Upper lobe of right lung (tissue), 1 donor: ENCODE results near the gene KCNS1. TPM values are rescaled to one million over a fixed set of nuclear protein-coding genes. Genes with fewer than 3 reads are reported as not detected.

Source experiments
- ATAC-seq: fragments of 200-7000 bp; cut with Tn5 transposase; one replicate; pipeline ENCODE4 v1.9.1; 2020; ENCODE audit warnings: mild to moderate bottlenecking, moderate library complexity
- DNase-seq: peaks from one replicate; pipeline ENCODE4 v3.0.0-alpha.2; 2020
- H3K27ac ChIP-seq: fragments of 200-600 bp; one replicate; pipeline ENCODE4 v1.8.0; 2022
- H3K27me3 ChIP-seq: fragments of 200-600 bp; one replicate; pipeline ENCODE4 v1.8.0; 2022; ENCODE audit warnings: mild to moderate bottlenecking
- H3K36me3 ChIP-seq: fragments of 200-600 bp; one replicate; pipeline ENCODE4 v1.8.0; 2022
- H3K4me1 ChIP-seq: fragments of 200-600 bp; one replicate; pipeline ENCODE4 v1.8.0; 2022
- H3K4me3 ChIP-seq: fragments of 200-600 bp; one replicate; pipeline ENCODE4 v1.8.0; 2022; ENCODE audit warnings: mild to moderate bottlenecking
- H3K9me3 ChIP-seq: fragments of 200-600 bp; one replicate; pipeline ENCODE4 v1.8.0; 2022
- CTCF ChIP-seq: fragments of 200-600 bp; IDR thresholded peaks from one replicate; pipeline ENCODE4 v1.8.0; 2022; ENCODE audit warnings: antibody characterized with exemption
- intact Hi-C: fragments of 100-400 bp; cut with DNase I; formaldehyde crosslinking; loops from one replicate; pipeline ENCODE4 v1.11.0; 2022
- total RNA-seq: library from RNA; stranded (reverse); fragmentation: NEBNext Ultra II Directional; extraction: Animal tissue kit (Norgen Biotek cat#: 25700); gene quantifications from one replicate; pipeline ENCODE4 v1.2.1, GENCODE V29; 2021
- donor health status: DM: no; HTN: yes; CAD: no; lungs with severe emphysema.

KCNS1 gene
- total RNA-seq, 1 donor from 2014 or later: 1.6 TPM

DNA sequence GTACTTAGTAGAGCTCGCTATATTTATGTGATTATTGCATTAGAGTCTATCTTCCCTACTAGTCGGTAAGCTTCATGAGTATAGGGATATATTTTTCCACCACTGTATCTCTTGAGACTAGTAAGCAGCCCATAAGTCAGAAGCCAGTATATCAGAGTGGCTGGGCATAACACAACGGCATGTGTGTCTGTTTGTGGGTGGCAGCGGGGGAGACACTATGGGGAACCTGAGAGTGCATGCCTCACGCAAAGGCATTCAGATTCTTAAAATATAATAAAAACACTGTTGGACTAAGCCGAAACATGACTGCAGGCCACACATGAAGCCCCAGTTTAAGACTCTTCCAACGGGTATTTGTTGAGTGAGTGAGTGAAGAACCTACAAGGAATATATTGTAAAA lies 8.0 kb downstream of the KCNS1 start:
- TF ChIP-seq CTCF: no peak
- intact Hi-C loops: loop anchor here (10.0 kb wide), 1 partner anchor 48 kb away; no protein-coding TSS in a partner anchor
- no peaks in the 10 kb centered on the region for H3K9me3 ChIP-seq
- ATAC-seq: no peak
- peaks cover 10% of the 10 kb centered on the region for H3K4me1 ChIP-seq
- DNase-seq: no peak
- H3K27me3 ChIP-seq: peaks cover 20% of the 10 kb centered on the region
- H3K36me3 ChIP-seq: no peaks in the 10 kb centered on the region
- H3K4me3 ChIP-seq: no peak overlapping the region
- H3K27ac ChIP-seq: no peak overlapping the region

DNA sequence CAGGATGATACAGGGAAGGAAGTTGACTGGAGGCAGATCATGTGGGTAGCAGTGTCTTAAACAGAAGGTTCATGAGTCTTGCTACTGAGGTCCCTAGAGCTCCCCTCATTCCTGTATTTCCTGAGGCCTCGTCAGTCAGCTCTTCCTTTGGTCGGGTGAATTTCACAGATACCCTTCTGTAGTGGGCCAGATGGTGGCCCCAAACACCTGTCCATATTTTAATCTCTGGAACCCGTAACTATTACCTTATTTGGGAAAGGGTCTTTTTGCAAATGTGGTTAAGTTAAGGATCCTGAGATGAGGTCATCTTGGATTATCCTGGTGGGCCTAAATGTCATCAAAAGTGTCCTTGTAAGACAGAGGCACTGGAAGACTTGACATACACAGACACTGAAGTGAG lies 9.6 kb downstream of the KCNS1 start:
- no peaks in the 10 kb centered on the region for H3K9me3 ChIP-seq
- peaks cover 5% of the 10 kb centered on the region for H3K27me3 ChIP-seq
- DNase-seq (no peak), ATAC-seq (no peak)
- no peak for TF ChIP-seq CTCF
- no peaks in the 10 kb centered on the region for H3K36me3 ChIP-seq
- intact Hi-C loops: loop anchor here (10.0 kb wide), 1 partner anchor 47 kb away; no protein-coding TSS in a partner anchor
- no peak overlapping the region for H3K27ac ChIP-seq
- peaks cover 9% of the 10 kb centered on the region for H3K4me1 ChIP-seq
- no peak overlapping the region for H3K4me3 ChIP-seq

GRCh38 chr20:45090481-45090880 lies 10.4 kb downstream of the KCNS1 start:
- DNase-seq (no peak), ATAC-seq (no peak)

GRCh38 chr20:45088247-45088646 lies 12.7 kb downstream of the KCNS1 start:
- Histone ChIP-seq H3K36me3 (no peaks in the 10 kb centered on the region), H3K27me3 (no peaks in the 10 kb centered on the region), H3K9me3 (no peaks in the 10 kb centered on the region), H3K27ac (no peak overlapping the region), H3K4me3 (no peak overlapping the region), H3K4me1 (peaks cover 6% of the 10 kb centered on the region)
- ATAC-seq (no peak), DNase-seq (no peak)
- TF ChIP-seq CTCF: no peak
- intact Hi-C loops: no loop called here

More at GRCh38 chr20:45090481-45090880, 10.4 kb downstream of the KCNS1 start:
- peaks cover 7% of the 10 kb centered on the region for H3K4me1 ChIP-seq
- H3K9me3 ChIP-seq: no peaks in the 10 kb centered on the region
- no peaks in the 10 kb centered on the region for H3K36me3 ChIP-seq
- no peaks in the 10 kb centered on the region for H3K27me3 ChIP-seq
- H3K4me3 ChIP-seq: no peak overlapping the region
- TF ChIP-seq CTCF: no peak
- intact Hi-C loops: loop anchor here (10.0 kb wide), 1 partner anchor 46 kb away; no protein-coding TSS in a partner anchor
- no peak overlapping the region for H3K27ac ChIP-seq

GRCh38 chr20:45087814-45088213 lies 13.1 kb downstream of the KCNS1 start:
- intact Hi-C loops: no loop called here
- Histone ChIP-seq H3K4me1 (peaks cover 6% of the 10 kb centered on the region), H3K4me3 (no peak overlapping the region), H3K27me3 (no peaks in the 10 kb centered on the region), H3K36me3 (no peaks in the 10 kb centered on the region), H3K27ac (no peak overlapping the region), H3K9me3 (no peaks in the 10 kb centered on the region)
- DNase-seq (no peak), ATAC-seq (no peak)
- TF ChIP-seq CTCF: no peak
